GM18498 (cell line): ENCODE data around the gene GET3.

ENCODE experiments used
- ATAC-seq: cut with Tn5 transposase; IDR thresholded peaks from one replicate; pipeline ENCODE4 v1.9.1; 2021; ENCODE audit warnings: mild to moderate bottlenecking, moderate library complexity; ENCODE audit not compliant: unreplicated experiment

GET3 gene

DNA sequence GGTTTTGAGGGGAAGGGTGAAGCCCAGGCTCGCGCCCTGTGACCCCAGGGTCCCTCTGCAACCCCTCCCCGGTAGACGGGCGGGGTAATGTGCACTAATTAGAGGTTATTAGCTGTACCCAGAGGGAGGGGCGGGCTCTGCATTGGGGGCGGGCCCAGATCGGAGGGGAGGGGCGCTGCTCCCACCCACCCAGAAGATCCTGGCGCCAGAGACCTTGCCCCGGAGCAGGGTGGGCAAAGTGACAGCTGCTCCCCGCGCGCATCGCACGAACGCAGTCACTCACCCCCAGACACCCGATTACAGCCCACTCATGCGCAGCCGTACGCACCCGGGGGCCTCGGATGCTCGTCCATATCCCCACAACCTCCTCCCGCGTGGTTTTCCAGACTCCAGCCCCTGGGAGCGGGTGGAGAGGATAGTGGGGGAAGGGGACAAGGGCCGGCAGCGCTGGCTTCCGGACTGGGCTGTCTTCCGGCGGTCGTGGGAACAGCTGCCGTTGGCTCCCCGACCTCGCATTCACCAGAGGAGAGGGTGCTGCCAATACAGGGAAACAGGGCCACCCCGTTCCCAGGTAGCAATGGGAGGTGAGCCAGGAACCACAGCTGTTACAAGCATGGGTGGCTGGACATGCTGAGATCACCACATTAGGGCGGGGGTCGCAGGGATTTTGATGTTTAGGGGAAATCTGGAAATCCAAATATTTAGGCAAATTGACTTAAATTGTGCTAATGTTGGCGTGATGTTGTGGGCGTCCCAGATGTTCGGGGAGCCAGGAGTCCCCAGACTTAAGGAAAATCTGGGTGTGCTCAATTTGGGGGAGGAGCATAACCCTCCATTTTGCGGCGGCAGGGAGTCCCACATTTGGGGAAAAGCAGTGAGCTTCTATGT lies 41.0 kb downstream of the GET3 start:
- no peak for ATAC-seq

DNA sequence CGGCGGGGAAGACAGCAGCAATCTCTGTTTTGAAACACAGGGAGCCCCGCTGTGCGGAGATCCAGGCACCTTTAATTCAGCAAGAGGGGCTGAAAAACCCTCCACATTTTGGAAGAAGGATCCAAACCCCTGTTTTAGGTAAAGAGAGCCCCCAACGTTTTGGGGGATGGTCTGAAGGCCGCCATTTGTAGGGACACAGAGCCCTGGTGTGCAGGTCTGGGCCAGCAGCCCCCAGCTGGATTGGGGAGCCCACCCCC lies 41.5 kb downstream of the GET3 start:
- ATAC-seq, result no peak

DNA sequence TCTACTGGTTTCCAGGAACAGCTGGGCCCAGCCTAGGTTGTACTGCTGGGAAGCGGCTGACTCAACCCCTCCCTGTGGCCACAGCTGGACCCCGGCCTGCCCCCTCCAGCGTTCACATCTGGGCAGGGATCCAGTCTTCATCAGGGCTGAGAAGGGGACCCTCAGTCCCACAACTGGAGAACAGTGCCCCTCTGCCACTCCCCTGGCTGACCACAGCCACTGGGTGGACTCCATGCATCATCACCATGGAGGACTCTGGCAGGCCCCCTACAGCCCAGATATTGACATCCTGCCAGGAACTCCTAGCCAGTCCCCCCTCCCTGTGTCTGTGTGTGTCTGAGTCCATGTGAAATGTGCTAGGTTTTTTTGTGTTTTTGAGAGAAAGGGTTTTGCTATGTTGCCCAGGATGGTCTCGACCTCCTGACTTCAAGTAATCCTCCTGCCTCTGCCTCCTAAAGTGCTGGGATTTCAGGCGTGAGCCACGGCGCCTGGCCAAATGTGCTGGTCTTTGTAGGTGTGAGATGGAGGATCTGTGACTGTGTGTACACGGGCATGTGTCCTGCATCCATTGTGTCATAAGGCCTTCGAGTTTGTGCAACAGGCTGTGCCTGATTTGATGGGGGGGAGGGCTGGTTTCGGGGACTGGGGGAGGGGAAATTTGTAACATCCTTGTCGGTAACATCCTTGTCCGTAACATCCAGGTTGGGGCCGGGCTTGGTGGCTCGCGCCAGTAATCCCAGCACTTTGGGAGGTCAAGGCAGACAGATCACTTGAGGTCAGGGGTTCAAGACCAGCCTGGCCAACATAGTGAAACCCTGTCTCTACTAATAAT lies 42.1 kb downstream of the GET3 start:
- no peak for ATAC-seq

DNA sequence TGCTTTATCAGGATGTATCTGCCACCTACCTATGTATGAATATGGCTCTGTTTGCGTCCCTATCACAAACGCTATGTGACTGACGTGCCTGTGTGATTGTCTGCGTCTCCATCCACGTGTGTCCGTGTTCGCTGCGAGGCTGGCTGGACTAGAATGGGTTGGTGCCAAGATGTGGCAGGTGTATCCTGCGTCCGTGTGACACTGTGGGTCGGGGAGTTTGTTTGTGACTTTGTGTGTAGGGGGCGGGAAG lies 44.8 kb downstream of the GET3 start:
- no peak for ATAC-seq

DNA sequence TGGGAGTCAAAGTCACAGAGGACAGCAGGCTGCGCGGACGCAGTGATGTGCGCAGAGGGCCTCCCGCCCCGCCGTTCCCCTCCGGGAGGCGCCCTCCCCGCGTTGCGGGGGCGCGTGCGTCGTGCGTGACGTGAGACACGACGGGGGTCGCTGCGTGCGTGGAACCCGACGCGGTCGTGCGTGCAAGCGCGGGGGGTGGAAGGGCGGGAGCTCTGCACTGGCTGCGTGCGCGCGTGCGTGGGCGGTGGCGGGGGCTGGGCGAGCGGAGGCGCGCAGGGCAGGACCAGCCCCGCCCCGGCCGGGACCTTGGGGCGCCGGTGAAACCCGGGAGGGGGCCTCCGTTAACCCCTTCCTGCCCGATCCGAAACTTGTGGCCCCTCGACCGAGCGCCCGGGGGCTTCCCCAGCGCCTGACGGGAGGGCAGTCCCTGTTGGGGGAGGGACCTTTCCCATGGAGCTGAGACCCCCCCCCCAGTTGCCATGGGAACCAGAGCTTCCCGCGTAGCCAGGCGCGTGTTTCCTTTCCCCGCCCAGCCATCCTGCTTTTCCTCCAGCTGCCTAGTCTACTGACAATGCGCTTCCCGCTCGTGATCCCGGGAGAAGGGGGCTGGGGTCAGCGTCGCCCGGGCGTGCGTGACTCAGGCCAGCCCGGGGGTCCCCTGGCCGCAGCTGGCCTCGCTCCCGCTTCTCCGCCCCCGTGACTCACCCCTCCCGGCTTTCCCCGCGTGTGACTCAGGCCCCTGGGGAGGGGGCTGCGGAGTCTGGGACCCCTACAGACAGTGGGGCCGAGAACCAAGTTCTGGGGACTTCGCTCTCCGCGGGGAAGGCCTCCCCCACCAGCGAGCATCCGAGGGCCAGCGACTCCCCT lies 45.4 kb downstream of the GET3 start:
- ATAC-seq, result peak; percentile 53

DNA sequence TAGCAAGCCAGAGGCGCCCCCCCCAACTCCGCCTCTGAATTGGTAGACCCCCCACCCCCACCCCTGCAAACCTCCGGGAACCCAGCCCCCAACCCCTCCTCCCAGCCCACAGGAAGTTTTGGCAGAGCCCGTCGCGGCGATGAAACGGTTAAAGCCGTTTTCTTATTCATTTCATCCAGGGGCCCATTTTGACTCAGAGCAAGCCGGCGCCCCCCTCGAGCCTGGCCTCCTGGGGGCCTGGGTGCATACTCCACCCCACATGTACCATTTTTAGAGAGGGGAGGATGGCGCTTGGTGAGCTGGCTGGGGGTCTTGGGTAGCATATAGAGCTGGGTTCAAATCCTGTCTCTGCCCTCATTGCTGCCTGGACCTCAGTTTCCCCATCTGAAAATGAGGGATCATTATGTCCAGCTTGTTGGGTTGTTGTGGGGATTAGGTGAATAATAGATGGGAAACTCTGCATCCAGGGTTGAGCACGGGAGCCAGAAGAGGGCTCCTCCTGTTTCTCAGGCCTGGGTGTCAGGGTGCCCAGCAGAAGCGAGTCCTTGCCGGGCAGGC lies 46.1 kb downstream of the GET3 start:
- ATAC-seq, result no peak

DNA sequence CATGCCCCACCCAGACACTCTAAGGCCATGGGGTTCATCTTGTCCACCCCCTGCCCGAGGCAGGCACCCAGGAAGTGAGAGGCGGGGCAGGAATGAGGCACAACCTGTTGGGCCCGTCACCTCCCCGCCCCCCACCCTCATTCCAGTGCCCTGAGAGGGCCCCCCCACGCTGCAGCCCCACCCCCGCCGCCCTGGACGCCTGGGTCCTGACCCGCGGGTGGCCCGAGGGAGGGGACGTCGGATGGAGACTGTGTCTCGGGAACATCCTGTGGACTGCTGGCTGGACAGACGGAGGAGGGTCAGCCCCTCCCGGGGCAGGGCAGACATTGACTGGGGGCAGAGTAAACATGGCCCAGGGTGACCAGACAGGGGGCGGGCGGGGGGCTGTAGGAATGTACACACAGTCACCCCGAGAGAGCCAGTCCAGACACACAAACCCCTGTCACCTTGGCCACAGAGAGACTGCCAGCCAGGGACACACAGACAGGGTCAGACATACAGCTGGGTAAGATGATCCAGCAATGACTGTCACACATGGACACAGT lies 46.6 kb downstream of the GET3 start:
- ATAC-seq, result no peak

DNA sequence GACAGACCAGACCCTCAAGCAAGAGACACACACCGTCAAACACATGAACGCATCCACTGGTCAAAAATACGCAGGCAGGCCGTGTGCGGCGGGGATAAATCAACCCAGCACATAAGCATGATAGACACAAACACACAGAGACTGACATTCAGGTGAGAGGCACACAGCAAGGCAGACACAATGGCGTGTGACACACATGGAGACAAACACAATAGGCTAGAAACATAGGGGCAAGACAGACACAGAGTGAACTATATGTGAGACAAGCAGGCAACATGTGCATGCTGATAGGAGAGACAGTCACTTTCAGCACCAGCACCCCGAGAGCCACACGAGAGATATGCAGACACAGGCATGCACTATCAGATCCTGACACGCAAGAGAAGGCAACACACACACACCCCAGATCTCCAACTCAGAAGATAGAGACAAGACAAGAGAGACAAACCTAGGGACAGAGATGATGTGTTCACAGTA lies 47.1 kb downstream of the GET3 start:
- no peak for ATAC-seq

DNA sequence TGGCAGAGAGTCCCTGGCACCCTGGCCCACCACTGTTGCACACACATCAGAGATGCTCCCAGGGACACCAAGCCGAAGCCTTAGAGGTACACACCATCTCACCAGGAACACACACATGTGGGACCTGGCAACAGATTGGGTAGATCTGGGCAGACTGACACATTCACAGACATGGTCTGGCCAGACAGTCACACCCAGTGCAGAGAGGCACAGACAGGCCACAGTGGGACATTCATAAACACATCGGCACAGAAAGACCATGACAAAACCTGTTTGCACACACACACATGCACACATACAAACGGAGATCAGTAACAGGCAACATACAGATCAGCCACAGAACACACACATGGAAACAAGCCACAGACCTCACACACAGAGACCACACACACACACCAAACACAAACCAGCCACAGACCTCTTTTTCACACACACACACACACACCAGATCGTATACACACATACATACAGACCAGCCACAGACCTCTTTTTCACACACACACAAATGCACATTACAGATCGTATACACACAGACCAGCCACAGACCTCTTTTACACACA lies 47.7 kb downstream of the GET3 start:
- ATAC-seq, result no peak

DNA sequence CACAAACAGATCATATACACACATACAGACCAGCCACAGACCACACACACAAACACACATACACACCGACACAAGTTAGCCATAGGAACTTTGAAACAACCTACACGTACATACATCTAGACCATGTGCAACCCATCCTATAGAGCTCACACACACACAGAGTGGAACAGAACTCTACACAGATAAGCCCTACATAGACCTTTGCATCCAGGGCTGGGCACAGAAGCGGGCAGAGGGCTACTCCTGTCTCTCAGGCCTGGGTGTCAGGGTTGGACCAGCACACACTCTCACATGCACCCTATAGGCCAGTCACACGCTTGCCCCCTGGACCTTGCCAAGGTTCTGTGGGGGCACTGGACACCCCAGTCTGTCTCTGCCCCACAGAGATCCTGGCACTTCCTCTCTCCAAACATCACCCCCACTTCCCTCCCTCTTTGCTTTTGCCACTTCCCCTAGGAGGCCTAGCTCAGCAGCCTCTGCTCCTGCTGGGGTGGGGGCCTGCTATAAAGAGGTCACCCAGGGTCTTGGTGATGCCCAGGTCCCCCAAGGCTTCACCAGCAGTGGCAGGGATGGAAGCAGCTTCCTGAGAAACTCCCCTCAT lies 48.2 kb downstream of the GET3 start:
- ATAC-seq, result no peak

DNA sequence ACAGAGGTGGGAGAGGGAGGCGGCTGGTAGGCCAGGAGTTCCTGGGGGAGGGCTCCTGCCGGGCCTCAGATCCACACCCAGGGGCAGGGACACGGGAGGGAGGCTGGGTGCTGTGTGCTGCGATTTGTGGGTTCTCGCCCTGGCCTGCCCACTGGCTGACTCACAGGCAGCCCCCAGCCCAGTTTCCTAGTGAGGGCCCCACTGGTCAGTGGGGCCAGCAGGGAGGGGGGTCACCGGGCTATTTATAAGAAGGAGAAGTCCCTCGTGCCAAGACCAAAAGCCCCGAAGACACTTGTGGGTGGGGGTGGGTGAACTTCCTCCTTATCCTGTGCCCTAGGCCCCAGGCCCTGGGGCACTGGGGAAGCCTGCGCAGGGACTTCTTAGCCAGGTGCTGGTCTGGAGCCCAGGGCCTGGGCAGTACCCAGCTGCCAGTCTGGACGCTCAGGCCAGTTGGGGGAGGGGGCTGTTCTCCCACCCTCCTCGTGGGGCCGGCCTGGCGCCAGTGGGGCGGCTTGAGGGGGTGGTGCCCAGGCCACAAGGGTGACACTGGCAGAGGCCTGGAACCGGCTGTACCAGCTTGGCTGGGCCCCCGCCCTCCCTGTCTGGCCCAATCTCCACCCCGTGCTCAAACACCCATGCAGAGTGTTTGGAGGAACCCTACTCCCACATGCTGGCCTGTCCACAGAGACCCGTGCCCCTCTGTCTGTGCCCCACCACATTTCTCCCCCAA lies 49.0 kb downstream of the GET3 start:
- ATAC-seq, result no peak

DNA sequence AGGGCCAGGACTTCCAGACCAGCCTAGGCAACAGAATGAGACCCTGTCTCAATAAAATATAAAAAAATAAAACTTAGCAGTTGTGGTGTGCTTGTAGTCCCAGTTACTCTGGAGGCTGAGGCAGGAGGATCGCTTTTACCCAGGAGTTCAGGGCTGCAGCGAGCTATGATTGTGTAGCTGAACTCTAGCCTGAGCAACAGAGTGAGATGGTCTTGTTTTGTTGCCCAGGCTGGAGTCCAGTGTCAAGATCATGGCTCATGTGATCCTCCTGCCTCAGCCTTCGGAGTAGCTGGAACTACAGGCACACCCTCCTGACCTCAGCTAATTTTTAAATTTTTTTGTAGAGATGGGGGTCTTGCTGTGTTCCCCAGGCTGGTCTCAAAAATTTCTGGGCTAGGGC lies 49.7 kb downstream of the GET3 start:
- no peak for ATAC-seq

DNA sequence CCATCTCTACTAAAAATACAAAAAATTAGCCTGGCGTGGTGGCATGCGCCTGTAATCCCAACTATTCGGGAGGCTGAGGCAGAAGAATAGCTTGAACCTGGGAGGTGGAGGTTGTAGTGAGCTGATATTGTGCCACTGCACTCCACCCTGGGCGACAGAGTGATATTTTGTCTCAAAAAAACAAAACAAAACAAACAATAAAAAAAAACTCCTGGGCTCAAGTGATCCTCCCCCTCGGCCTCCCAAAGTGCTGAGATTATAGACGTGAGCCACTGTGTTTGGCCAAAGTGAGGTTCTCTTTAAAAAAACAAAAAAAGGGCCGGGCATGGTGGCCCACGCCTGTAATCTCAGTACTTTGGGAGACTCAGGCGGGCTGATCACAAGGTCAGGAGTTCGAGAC lies 50.2 kb downstream of the GET3 start:
- no peak for ATAC-seq

DNA sequence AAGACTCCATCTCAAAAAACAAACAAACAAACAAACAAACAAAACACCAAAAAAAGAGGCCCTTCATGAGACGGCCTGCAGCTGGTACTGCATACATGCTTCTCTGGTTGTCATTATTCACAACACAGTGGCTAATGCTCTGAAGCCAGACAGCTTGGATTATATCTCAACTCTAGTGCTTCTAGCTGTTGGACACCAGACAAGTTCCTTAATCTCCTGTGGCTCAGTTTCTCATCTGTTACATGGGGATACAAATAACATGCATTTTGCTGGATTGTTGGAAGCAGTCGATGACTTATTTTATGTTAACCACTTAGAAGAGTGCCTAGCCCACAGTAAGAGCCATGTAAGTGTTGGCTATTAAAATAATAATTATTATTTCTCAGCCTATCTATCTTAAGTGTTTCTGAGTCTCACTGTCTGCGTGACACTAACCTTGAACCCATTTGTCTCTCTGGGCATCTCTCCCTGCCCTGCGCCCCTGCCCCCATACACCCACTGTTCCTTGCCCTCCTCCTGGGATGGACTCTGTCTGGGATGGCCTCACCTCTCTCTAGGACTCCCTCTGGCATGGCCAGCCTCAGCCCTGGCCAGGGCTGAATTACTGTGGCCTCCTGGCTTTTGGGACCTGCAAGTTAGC lies 50.9 kb downstream of the GET3 start:
- ATAC-seq, result no peak

DNA sequence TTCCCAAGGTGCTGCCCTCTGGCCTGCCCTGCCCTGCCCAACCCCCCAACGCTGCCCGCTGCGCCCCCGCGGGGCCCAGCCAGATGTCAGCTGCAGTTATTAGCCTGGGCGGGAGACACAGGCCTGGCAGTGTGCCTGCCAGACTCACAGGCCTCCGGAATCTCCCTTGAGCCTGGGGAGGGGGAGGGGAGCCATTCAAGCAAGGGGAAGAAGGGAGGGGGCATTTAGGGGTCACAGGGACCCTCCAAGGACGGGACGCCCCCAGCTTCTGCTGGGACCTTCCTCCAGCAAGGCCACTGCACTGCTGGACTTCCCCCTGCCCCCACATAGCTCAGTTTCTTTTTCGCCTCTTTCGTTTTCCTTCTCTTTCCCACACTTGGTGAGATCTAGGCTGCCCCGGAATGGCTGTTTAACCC lies 51.4 kb downstream of the GET3 start:
- ATAC-seq, result no peak

DNA sequence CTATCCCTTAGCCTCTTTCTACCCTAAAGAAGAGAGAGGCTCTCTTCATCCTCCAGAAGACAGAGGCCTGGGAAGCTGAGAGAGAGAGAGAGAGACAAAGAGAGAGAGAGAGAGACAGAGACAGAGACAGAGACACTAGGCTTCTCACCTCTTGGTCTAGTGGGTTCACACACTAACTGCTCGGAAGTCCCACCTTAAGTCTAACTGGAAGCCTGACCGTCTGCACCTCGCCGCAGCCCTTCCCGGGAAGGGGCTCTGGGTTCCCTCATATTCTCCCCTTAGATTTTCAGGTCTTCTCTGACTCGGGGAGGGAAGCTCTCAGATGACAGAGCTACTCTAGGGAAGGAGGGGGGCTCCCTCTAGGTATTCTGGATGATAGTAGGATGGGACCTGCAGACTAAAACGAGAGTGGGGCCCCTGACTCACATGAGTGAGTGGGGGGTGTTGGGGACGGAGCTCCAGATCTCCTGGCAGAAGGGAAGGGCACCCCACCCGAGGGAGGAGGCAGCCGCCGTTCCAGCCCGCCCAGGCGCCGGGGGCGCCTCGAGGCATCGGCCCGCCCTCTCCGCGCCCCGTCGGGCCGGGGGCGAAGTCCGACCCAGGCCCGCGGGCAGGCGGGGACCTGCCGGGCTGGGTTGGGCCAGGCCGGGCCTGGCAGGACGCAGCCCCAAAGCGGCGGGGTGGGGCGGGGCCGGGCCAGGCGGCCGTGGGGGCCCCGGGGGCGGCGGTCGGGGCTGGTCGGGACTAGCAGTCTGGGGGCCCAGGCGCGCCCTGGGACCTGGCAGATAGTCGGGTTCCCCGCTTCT lies 52.0 kb downstream of the GET3 start:
- no peak for ATAC-seq

DNA sequence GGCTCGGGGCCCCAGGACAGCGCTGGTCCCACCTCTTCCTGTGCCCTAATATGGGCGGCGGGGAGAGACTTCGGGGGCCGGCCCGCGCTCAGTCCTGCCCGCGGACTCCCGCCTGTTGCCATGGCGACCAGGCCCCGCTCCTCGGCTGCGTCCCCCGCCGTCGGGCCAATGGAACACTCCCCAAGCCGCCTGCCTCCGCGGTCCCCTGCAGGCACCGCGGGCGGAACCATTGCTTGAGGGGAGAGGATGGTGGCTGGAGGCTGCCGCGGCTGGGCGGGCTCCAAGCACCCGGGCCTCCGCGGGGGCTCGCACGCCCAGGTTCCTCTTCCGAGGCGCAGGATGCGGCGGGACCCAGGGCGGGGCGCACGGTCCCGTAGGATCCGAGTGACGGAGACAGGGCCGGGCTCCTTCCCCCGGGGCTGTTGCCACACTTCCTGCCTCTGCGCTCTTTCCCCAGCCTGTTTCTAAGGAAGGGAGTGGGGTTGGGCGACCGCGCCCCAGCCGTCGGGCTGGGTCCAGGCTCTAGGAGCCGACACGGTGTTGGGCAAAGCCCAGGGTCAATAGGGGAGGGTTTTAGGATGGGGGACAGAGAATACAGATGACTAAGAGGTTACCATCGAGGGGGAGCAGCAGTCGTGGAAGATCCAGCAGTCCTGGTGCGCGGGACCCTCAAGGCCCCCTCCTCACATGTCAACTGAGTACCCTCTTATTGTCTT lies 52.8 kb downstream of the GET3 start:
- peak; percentile 44 for ATAC-seq
